Sigmoid colon (tissue), 4 donors: ENCODE measurements around the gene TMEM248.

Experiments
- EP300 ChIP-seq, 4 donors: sonication (generic); formaldehyde crosslinking; IDR thresholded peaks; one replicate each; pipeline ENCODE4 v1.6.1; 2017; ENCODE audit warnings: antibody characterized with exemption in 4 of 4
- POLR2A ChIP-seq, 2 donors: fragments of 450-650 bp; IDR thresholded peaks; one replicate each; pipeline ENCODE4 v1.6.1; 2016; ENCODE audit warnings: antibody characterized with exemption in 2 of 2, mild to moderate bottlenecking in 2 of 2, moderate library complexity in 2 of 2
- POLR2AphosphoS5 ChIP-seq, 4 donors: sonication (generic); formaldehyde crosslinking; IDR thresholded peaks; one replicate each; pipeline ENCODE4 v1.6.1; 2017; ENCODE audit warnings: antibody characterized with exemption in 4 of 4
- TF ChIP-seq, protein P1 (sequence below), 4 experiments: fragments of 450-650 bp in 3 of 4; fragments of 200-600 bp in 1 of 4; IDR thresholded peaks; one replicate each; pipeline ENCODE4 v1.5.1; 2016 to 2019; ENCODE audit warnings: antibody characterized with exemption in 4 of 4, mild to moderate bottlenecking in 3 of 4, moderate library complexity in 2 of 4

DNA sequence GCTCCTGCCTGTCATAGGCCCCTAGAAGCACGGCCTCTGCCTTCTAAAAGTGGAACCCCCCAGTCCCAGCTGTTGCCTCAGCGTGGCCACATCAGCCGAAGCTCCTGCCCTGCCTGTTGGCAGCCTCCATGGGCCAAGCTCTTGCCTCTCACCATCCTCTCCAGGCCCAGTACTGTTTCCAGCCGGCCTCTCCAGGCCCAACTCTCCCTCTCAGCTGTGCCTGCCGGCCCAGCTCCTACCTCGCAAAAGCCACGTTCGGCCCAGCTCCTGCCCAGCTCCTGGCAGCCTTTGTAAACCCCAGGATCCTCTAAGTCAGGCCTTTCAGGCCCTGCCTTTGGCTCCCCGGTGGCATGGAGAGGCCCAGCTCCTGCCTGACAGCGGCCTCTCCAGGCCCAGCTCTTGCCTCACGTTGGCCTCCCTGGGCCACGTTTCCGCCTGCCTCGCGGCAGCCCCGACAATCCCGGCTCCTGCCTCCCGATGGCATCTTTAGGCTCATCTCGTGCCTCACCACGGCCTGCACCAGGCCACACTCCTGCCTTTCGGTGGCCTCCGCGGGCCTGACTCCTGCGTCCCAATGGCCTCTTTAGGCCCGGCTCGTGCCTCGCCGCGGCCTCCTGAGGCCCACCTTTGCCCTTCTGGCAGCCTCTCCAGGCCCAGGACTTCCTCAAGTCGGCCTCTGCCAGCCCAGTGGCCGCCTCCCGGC lies 17.5 kb upstream of the TMEM248 start:
- TF ChIP-seq, protein P1, sequence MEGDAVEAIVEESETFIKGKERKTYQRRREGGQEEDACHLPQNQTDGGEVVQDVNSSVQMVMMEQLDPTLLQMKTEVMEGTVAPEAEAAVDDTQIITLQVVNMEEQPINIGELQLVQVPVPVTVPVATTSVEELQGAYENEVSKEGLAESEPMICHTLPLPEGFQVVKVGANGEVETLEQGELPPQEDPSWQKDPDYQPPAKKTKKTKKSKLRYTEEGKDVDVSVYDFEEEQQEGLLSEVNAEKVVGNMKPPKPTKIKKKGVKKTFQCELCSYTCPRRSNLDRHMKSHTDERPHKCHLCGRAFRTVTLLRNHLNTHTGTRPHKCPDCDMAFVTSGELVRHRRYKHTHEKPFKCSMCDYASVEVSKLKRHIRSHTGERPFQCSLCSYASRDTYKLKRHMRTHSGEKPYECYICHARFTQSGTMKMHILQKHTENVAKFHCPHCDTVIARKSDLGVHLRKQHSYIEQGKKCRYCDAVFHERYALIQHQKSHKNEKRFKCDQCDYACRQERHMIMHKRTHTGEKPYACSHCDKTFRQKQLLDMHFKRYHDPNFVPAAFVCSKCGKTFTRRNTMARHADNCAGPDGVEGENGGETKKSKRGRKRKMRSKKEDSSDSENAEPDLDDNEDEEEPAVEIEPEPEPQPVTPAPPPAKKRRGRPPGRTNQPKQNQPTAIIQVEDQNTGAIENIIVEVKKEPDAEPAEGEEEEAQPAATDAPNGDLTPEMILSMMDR (IDR thresholded peaks at IDR 0.05): no peak
- TF ChIP-seq POLR2AphosphoS5 (IDR thresholded peaks at IDR 0.05) (no peak), POLR2A (IDR thresholded peaks at IDR 0.05) (no peak), EP300 (IDR thresholded peaks at IDR 0.05) (no peak)
